ENCODE results near the gene FHL2.
"Not testable (repeated sequence)": the region's sequence is repeated elsewhere in the genome, so short reads cannot be mapped to it uniquely, and the experiment has no call there.

The FHL2 gene

GRCh38 chr2:105335469-105335868 lies 63.4 kb downstream of the FHL2 start:
- DNase-seq, result no peak

GRCh38 chr2:105334211-105334610 lies 64.6 kb downstream of the FHL2 start:
- DNase-seq, result no peak

- DNase-seq, result no peak
Observed at GRCh38 chr2:105330681-105331375, 68.0 kb downstream of the FHL2 start.

GRCh38 chr2:105329561-105330495 lies 69.0 kb downstream of the FHL2 start, which contains the start of gene TGFBRAP1:
Gene TGFBRAP1 (minus strand): TSS chr2:105329735. CDS start chr2:105308301, 21,434 bp downstream.
- DNase-seq, result peak; percentile 11

- DNase-seq, result no peak
Observed at GRCh38 chr2:105329197-105329554, 69.7 kb downstream of the FHL2 start.

GRCh38 chr2:105328281-105329196 lies 70.3 kb downstream of the FHL2 start:
- DNase-seq, result peak; percentile 59

GRCh38 chr2:105327690-105328089 lies 71.2 kb downstream of the FHL2 start:
- no peak for DNase-seq

- DNase-seq, result not testable (repeated sequence)
Observed at GRCh38 chr2:105327271-105327670, 71.6 kb downstream of the FHL2 start.

- no peak for DNase-seq
Observed at GRCh38 chr2:105325389-105325963, 73.4 kb downstream of the FHL2 start.

- no peak for DNase-seq
Observed at GRCh38 chr2:105324732-105325131, 74.1 kb downstream of the FHL2 start.

GRCh38 chr2:105324101-105324500 lies 74.8 kb downstream of the FHL2 start:
- DNase-seq, result no peak

GRCh38 chr2:105323111-105323510 lies 75.7 kb downstream of the FHL2 start:
- DNase-seq, result no peak

GRCh38 chr2:105321875-105322646 lies 76.8 kb downstream of the FHL2 start:
- no peak for DNase-seq

- no peak for DNase-seq
Observed at GRCh38 chr2:105320651-105321215, 78.1 kb downstream of the FHL2 start.

- DNase-seq, result no peak
Observed at GRCh38 chr2:105317937-105318336, 80.9 kb downstream of the FHL2 start.

- no peak for DNase-seq
Observed at GRCh38 chr2:105315314-105315713, 83.5 kb downstream of the FHL2 start.

GRCh38 chr2:105313877-105314276 lies 85.0 kb downstream of the FHL2 start:
- DNase-seq, result no peak

Data from DMS79 (cell line).